ENCODE measurements around the gene TNS4. TPM values are rescaled to one million over a fixed set of nuclear protein-coding genes. Genes with fewer than 3 reads are reported as not detected.

Gene TNS4
- total RNA-seq, 1 experiment from 2014 or later: 0.59 TPM

GRCh38 chr17:40461732-40462342 lies 39.6 kb downstream of the TNS4 start:
- no peaks in the 10 kb centered on the region for H3K79me1 ChIP-seq (ENCODE audit: insufficient read depth, low read depth, low read length, poor library complexity, severe bottlenecking)
- H3K27ac Mint-ChIP-seq: peak overlapping the region; percentile 20 to 40 (median 39); a peak in 2 of 7 replicates

More at GRCh38 chr17:40461732-40462342, 39.6 kb downstream of the TNS4 start:
- no peak overlapping the region for H2BK12ac ChIP-seq (ENCODE audit: insufficient read length, low read depth, low read length)
- Mint-ChIP-seq H3K4me3 (no peak overlapping the region), H3K27me3 (ENCODE audit: low read depth) (peaks cover 3% of the 10 kb centered on the region; the same call in 1 of the 2 replicates), H3K36me3 (ENCODE audit: insufficient read depth in 1 of 3, low read depth in 3 of 3) (peaks cover 4 to 11% (median 8%) of the 10 kb centered on the region in 3 experiments; a peak in 4 of 7 replicates), H3K4me1 (peaks cover 43 to 58% of the 10 kb centered on the region in 2 experiments), H3K9me3 (peaks cover 2 to 3% of the 10 kb centered on the region in 2 experiments; a peak in 1 of 5 replicates)
- H3K23ac ChIP-seq (ENCODE audit: insufficient read length, low read depth, low read length): no peak overlapping the region
- no peaks in the 10 kb centered on the region for H3K23me2 ChIP-seq (ENCODE audit: insufficient read length, low read depth, low read length, poor library complexity, severe bottlenecking)
- no peak overlapping the region for H3T11ph ChIP-seq (ENCODE audit: low read length)
- no peak overlapping the region for H2BK120ac ChIP-seq (ENCODE audit: low read depth, low read length, poor library complexity, severe bottlenecking)
- H4K91ac ChIP-seq (ENCODE audit: insufficient read length, low read depth, low read length): no peak overlapping the region
- no CpG with 5 or more reads among the region's 12 CpGs for WGBS (ENCODE audit: extremely low coverage, insufficient read length, low lambda C conversion rate)
- no peaks in the 10 kb centered on the region for H3K27me3 ChIP-seq (ENCODE audit: insufficient read depth, low read length)
- H2BK15ac ChIP-seq (ENCODE audit: low read depth, low read length): no peak overlapping the region
- H3K4me2 ChIP-seq (ENCODE audit: insufficient read depth, insufficient read length, low read length): no peak overlapping the region
- no peak overlapping the region for H4K8ac ChIP-seq (replicated peaks; ENCODE audit: insufficient read length, low read depth, low read length)
- no peak overlapping the region for H3K4ac ChIP-seq (ENCODE audit: low read depth, low read length)
- H4K5ac ChIP-seq (ENCODE audit: insufficient read length, low read depth, low read length): no peak overlapping the region
- no peak overlapping the region for H3K9ac ChIP-seq (ENCODE audit: extremely low read depth, insufficient read length, low read length)
- no peak overlapping the region for H3K27ac ChIP-seq (ENCODE audit: insufficient read length, low read depth, low read length)
- H4K20me1 ChIP-seq (ENCODE audit: control insufficient read depth, insufficient read depth, insufficient read length): peaks cover 2% of the 10 kb centered on the region
- TF ChIP-seq, protein P1, sequence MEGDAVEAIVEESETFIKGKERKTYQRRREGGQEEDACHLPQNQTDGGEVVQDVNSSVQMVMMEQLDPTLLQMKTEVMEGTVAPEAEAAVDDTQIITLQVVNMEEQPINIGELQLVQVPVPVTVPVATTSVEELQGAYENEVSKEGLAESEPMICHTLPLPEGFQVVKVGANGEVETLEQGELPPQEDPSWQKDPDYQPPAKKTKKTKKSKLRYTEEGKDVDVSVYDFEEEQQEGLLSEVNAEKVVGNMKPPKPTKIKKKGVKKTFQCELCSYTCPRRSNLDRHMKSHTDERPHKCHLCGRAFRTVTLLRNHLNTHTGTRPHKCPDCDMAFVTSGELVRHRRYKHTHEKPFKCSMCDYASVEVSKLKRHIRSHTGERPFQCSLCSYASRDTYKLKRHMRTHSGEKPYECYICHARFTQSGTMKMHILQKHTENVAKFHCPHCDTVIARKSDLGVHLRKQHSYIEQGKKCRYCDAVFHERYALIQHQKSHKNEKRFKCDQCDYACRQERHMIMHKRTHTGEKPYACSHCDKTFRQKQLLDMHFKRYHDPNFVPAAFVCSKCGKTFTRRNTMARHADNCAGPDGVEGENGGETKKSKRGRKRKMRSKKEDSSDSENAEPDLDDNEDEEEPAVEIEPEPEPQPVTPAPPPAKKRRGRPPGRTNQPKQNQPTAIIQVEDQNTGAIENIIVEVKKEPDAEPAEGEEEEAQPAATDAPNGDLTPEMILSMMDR (conservative IDR thresholded peaks at IDR 0.05): no peak
- H2BK5ac ChIP-seq (ENCODE audit: insufficient read length, low read length): no peak overlapping the region
- no peak overlapping the region for H2AK5ac ChIP-seq (ENCODE audit: insufficient read length, low read length)
- H2BK20ac ChIP-seq (ENCODE audit: low read depth, low read length, poor library complexity, severe bottlenecking): no peak overlapping the region
- H3K18ac ChIP-seq (ENCODE audit: insufficient read length, low read depth, low read length): peak overlapping the region; percentile 21
- no peak for DNase-seq
- no peaks in the 10 kb centered on the region for H3K9me3 ChIP-seq (ENCODE audit: control insufficient read depth, low read depth, low read length)
- H3K4me1 ChIP-seq (ENCODE audit: insufficient read depth, low read length): peaks cover 7% of the 10 kb centered on the region; the same call in 1 of the 2 replicates
- peak overlapping the region; percentile 41; the same call in 1 of the 2 replicates for H3K14ac ChIP-seq (ENCODE audit: insufficient read depth, low read length)
- no peak overlapping the region for H2AFZ ChIP-seq (ENCODE audit: low read length)
- no peaks in the 10 kb centered on the region for H3K79me2 ChIP-seq (ENCODE audit: insufficient read depth, low read length)
- no peak overlapping the region for H3K56ac ChIP-seq (ENCODE audit: insufficient read length, low read depth, low read length)
